Tibial nerve (tissue), 4 donors: ENCODE measurements around the gene ICA1.

Experiments
- CTCF ChIP-seq, 5 experiments: fragments of 200-600 bp in 3 of 5; fragments of 450-650 bp in 2 of 5; sonication (generic) in 3 of 5; IDR thresholded peaks; one replicate each; pipeline ENCODE4 v1.5.1; 2016 to 2019; ENCODE audit warnings: antibody characterized with exemption in 5 of 5, mild to moderate bottlenecking in 3 of 5, moderate library complexity in 2 of 5
- EP300 ChIP-seq, 2 donors: sonication (generic); formaldehyde crosslinking; IDR thresholded peaks; one replicate each; pipeline ENCODE4 v1.6.1; 2017; ENCODE audit warnings: antibody characterized with exemption in 2 of 2, mild to moderate bottlenecking in 1 of 2
- POLR2A ChIP-seq, 2 donors: fragments of 450-650 bp; IDR thresholded peaks; one replicate each; pipeline ENCODE4 v1.6.1; 2017; ENCODE audit warnings: antibody characterized with exemption in 2 of 2, mild to moderate bottlenecking in 2 of 2, moderate library complexity in 2 of 2

- TF ChIP-seq POLR2A (IDR thresholded peaks at IDR 0.05) = no peak
- TF ChIP-seq CTCF (IDR thresholded peaks at IDR 0.05) = no peak
- TF ChIP-seq EP300 (IDR thresholded peaks at IDR 0.05) = no peak
Measured at GRCh38 chr7:8220376-8221100, 41.4 kb downstream of the ICA1 start.
